Nephron (organoid): ENCODE results near the gene CYBA.

Source experiments
- H3K27ac Mint-ChIP-seq, 3 experiments: 2 replicates each; pipeline ENCODE4 v1.8.0; 2020; ENCODE audit warnings: mixed read lengths in 3 of 3, mild to moderate bottlenecking in 2 of 3, moderate library complexity in 1 of 3
- H3K27me3 Mint-ChIP-seq: 2 replicates; pipeline ENCODE4 v1.8.0; 2021; ENCODE audit warnings: low read depth, mild to moderate bottlenecking, moderate library complexity, mixed read lengths
- H3K36me3 Mint-ChIP-seq: 2 replicates; pipeline ENCODE4 v1.8.0; 2020; ENCODE audit warnings: low read depth, mixed read lengths
- H3K4me1 Mint-ChIP-seq: 2 replicates; pipeline ENCODE4 v1.8.0; 2020; ENCODE audit warnings: mixed read lengths
- H3K4me3 Mint-ChIP-seq, 3 experiments: 2 replicates each; pipeline ENCODE4 v1.8.0; 2020; ENCODE audit warnings: mild to moderate bottlenecking in 3 of 3, mixed read lengths in 3 of 3, moderate library complexity in 2 of 3
- H3K9me3 Mint-ChIP-seq: 2 replicates; pipeline ENCODE4 v1.8.0; 2020; ENCODE audit warnings: mixed read lengths
- TF ChIP-seq, protein P1 (sequence below), 3 experiments: fragments of 200-600 bp; sonication (generic); IDR thresholded peaks; one replicate each; pipeline ENCODE4 v1.5.0; 2021; ENCODE audit warnings: antibody characterized with exemption in 3 of 3; ENCODE audit not compliant: unreplicated experiment in 3 of 3

The CYBA gene

DNA sequence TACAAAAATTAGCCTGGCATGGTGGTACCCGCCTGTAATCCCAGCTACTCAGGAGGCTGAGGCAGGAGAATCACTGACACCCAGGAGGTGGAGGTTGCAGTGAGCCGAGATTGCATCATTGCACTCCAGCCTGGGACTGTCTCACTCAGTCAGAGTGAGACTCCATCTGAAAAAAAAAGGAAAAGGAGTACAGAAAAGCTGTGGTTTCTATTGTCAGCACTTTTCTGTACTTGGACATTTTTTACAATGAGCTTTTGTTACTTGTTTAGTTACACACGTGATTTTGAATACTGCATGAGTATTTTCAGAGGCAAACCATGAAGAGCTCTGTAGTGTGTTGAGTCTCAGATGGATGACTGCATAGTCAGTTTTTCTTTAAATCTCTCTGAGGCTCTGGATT lies 54.4 kb downstream of the CYBA start:
- no peak overlapping the region for H3K27ac Mint-ChIP-seq
- TF ChIP-seq, protein P1, sequence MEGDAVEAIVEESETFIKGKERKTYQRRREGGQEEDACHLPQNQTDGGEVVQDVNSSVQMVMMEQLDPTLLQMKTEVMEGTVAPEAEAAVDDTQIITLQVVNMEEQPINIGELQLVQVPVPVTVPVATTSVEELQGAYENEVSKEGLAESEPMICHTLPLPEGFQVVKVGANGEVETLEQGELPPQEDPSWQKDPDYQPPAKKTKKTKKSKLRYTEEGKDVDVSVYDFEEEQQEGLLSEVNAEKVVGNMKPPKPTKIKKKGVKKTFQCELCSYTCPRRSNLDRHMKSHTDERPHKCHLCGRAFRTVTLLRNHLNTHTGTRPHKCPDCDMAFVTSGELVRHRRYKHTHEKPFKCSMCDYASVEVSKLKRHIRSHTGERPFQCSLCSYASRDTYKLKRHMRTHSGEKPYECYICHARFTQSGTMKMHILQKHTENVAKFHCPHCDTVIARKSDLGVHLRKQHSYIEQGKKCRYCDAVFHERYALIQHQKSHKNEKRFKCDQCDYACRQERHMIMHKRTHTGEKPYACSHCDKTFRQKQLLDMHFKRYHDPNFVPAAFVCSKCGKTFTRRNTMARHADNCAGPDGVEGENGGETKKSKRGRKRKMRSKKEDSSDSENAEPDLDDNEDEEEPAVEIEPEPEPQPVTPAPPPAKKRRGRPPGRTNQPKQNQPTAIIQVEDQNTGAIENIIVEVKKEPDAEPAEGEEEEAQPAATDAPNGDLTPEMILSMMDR (IDR thresholded peaks at IDR 0.05; ENCODE audit: unreplicated experiment in 3 of 3), result no peak
- H3K27me3 Mint-ChIP-seq, result no peaks in the 10 kb centered on the region
- H3K4me1 Mint-ChIP-seq, result no peaks in the 10 kb centered on the region
- H3K9me3 Mint-ChIP-seq, result no peaks in the 10 kb centered on the region
- peaks cover 44% of the 10 kb centered on the region for H3K36me3 Mint-ChIP-seq
- no peak overlapping the region for H3K4me3 Mint-ChIP-seq

DNA sequence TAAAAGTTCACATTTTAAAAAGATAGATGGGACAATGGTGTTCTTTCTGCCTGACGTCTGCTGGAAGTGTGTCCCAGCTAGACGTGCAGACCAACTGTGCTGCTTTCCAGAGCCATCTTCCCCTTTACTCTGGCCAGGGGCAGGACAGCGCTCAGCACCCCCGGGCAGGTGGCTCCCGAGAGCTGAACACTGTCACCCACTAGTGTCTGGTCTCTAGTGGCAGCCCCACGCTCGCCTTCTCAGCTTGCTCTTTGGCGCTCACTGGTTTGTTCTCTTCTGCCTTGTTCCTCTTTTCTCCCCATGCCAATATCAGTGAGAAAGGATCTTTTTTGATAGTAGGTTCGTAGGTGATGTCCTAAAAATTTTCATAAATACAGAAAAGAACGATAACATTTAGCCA lies 54.9 kb downstream of the CYBA start:
- Mint-ChIP-seq H3K9me3 (no peaks in the 10 kb centered on the region), H3K27me3 (no peaks in the 10 kb centered on the region), H3K4me3 (no peak overlapping the region), H3K4me1 (no peaks in the 10 kb centered on the region), H3K27ac (no peak overlapping the region), H3K36me3 (peaks cover 43% of the 10 kb centered on the region)
- TF ChIP-seq, protein P1 (IDR thresholded peaks at IDR 0.05; ENCODE audit: unreplicated experiment in 3 of 3), result no peak

DNA sequence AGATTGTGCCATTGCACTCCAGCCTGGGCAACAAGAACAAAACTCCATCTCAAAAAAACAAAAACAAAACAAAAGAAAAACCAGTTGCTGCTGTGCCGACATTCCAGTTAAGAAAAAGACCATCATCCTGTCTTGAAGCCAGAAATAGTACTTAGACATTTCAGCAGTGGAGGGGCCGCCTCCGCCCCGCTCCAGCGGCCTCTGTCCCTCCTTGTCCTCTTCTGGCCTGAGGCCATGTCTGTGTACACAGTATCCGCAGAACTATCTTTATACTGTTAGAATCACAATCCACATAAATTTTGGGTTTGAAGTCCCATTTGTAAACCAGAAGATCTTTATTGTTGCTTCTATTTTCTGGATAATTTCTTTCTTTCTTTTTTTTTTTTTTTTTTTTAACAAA lies 55.8 kb downstream of the CYBA start:
- TF ChIP-seq, protein P1 (IDR thresholded peaks at IDR 0.05; ENCODE audit: unreplicated experiment in 3 of 3), result no peak
- H3K27me3 Mint-ChIP-seq, result no peaks in the 10 kb centered on the region
- no peaks in the 10 kb centered on the region for H3K4me1 Mint-ChIP-seq
- H3K9me3 Mint-ChIP-seq, result no peaks in the 10 kb centered on the region
- H3K36me3 Mint-ChIP-seq, result peaks cover 42% of the 10 kb centered on the region
- H3K4me3 Mint-ChIP-seq, result no peak overlapping the region
- no peak overlapping the region for H3K27ac Mint-ChIP-seq

DNA sequence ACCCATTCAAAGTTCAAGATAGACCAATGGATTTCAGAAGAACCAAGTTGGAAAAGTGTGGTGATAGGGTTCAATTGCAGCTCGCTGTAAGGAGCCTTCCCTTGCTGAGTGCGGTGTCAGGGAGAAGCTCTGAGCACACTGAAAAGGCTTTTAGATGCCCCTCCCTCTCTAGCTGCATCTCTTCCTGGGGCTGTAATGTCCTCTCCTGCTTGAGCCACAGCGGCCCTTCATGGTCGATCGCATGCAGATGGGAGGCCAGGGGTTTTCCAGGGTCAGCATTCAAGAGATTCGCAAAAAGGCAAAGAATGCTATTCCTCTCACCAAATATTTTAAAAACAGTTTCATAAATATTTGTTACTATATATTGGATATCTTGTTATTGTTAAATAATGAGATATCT lies 56.9 kb downstream of the CYBA start:
- no peaks in the 10 kb centered on the region for H3K4me1 Mint-ChIP-seq
- TF ChIP-seq, protein P1 (IDR thresholded peaks at IDR 0.05; ENCODE audit: unreplicated experiment in 3 of 3), result no peak
- no peak overlapping the region for H3K27ac Mint-ChIP-seq
- no peaks in the 10 kb centered on the region for H3K27me3 Mint-ChIP-seq
- peaks cover 43% of the 10 kb centered on the region for H3K36me3 Mint-ChIP-seq
- H3K9me3 Mint-ChIP-seq, result no peaks in the 10 kb centered on the region
- H3K4me3 Mint-ChIP-seq, result no peak overlapping the region

DNA sequence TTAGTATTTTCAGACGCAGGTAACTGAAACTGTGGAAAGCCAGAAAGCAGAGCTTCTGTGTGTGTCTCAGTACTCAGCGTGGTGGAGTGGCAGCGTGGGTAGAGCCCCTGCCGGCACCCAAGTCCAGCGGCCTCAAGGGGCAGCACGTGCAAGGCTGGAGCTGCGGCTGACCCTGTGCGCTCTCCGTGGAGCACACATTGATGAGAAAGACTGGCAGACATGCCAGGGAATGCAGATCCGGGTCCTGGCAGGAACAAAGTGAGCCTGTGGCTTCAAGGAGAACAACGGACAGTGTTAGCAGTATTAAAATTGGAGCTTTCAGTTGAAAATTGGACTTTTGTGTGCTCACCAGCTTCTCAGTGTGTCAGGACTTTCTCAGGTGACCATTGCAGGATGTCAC lies 57.4 kb downstream of the CYBA start:
- Mint-ChIP-seq H3K27ac (no peak overlapping the region), H3K9me3 (no peaks in the 10 kb centered on the region), H3K27me3 (no peaks in the 10 kb centered on the region), H3K4me1 (no peaks in the 10 kb centered on the region), H3K4me3 (no peak overlapping the region), H3K36me3 (peaks cover 45% of the 10 kb centered on the region)
- TF ChIP-seq, protein P1 (IDR thresholded peaks at IDR 0.05; ENCODE audit: unreplicated experiment in 3 of 3), result no peak
